ENCODE measurements around the gene EPN3. TPM values are rescaled to one million over a fixed set of nuclear protein-coding genes. Genes with fewer than 3 reads are reported as not detected.
A peak's percentile ranks its signal among the peaks of the same experiment; 100 is the strongest.

Gene EPN3
- total and polyA plus RNA-seq, 2 experiments from 2014 or later: 2.7 to 11.5 TPM

GRCh38 chr17:50558091-50558490 is 25.6 kb downstream of the EPN3 start:
- Histone ChIP-seq H3K79me2 (no peaks in the 10 kb centered on the region), H3K4me2 (no peak overlapping the region), H3K4me1 (ENCODE audit: insufficient read depth) (peaks cover 28% of the 10 kb centered on the region), H3K9me2 (replicated peaks; ENCODE audit: insufficient read depth) (no peaks in the 10 kb centered on the region), H2AFZ (no peak overlapping the region), H3K27ac (no peak overlapping the region), H3K4me3 (no peak overlapping the region), H4K20me1 (ENCODE audit: insufficient read depth, poor library complexity, severe bottlenecking) (no peaks in the 10 kb centered on the region), H3K27me3 (peaks cover 40% of the 10 kb centered on the region), H3K9me3 (ENCODE audit: low read depth) (no peaks in the 10 kb centered on the region), H3K36me3 (replicated peaks; ENCODE audit: insufficient read depth, low read depth) (no peaks in the 10 kb centered on the region)
- WGBS (ENCODE audit: low lambda C conversion rate, missing lambda C conversion rate): 77% methylated on average over 4 of the region's 4 CpGs
- DNase-seq (ENCODE audit: low spot score): no peak
- no peak for TF ChIP-seq EZH2phosphoT487 (IDR thresholded peaks at IDR 0.05; ENCODE audit: low read depth, severe bottlenecking, unreplicated experiment)
- no peak for TF ChIP-seq CTCF (IDR thresholded peaks at IDR 0.05; ENCODE audit: poor library complexity)
- no peak for TF ChIP-seq EZH2 (IDR thresholded peaks at IDR 0.05; ENCODE audit: borderline replicate concordance)

GRCh38 chr17:50558581-50558940 is 26.0 kb downstream of the EPN3 start:
- Histone ChIP-seq H4K20me1 (ENCODE audit: insufficient read depth, poor library complexity, severe bottlenecking) (no peaks in the 10 kb centered on the region), H3K27me3 (peaks cover 45% of the 10 kb centered on the region), H3K4me2 (peak overlapping the region; percentile 91), H3K27ac (no peak overlapping the region), H3K4me1 (ENCODE audit: insufficient read depth) (peaks cover 33% of the 10 kb centered on the region), H3K36me3 (replicated peaks; ENCODE audit: insufficient read depth, low read depth) (no peaks in the 10 kb centered on the region), H3K4me3 (no peak overlapping the region), H3K79me2 (no peaks in the 10 kb centered on the region), H3K9me2 (replicated peaks; ENCODE audit: insufficient read depth) (no peaks in the 10 kb centered on the region), H2AFZ (no peak overlapping the region), H3K9me3 (ENCODE audit: low read depth) (no peaks in the 10 kb centered on the region)
- WGBS (ENCODE audit: low lambda C conversion rate, missing lambda C conversion rate): 13% methylated on average over 18 of the region's 18 CpGs
- no peak for TF ChIP-seq EZH2phosphoT487 (IDR thresholded peaks at IDR 0.05; ENCODE audit: low read depth, severe bottlenecking, unreplicated experiment)
- TF ChIP-seq EZH2 (IDR thresholded peaks at IDR 0.05; ENCODE audit: borderline replicate concordance): no peak
- no peak for TF ChIP-seq CTCF (IDR thresholded peaks at IDR 0.05; ENCODE audit: poor library complexity)
- DNase-seq (ENCODE audit: low spot score): no peak

GRCh38 chr17:50558941-50559614 is 26.5 kb downstream of the EPN3 start:
- 2% methylated on average over 54 of the region's 55 CpGs for WGBS (ENCODE audit: low lambda C conversion rate, missing lambda C conversion rate)
- Histone ChIP-seq H3K4me1 (ENCODE audit: insufficient read depth) (peaks cover 38% of the 10 kb centered on the region), H3K4me3 (no peak overlapping the region), H2AFZ (no peak overlapping the region), H3K36me3 (replicated peaks; ENCODE audit: insufficient read depth, low read depth) (no peaks in the 10 kb centered on the region), H3K4me2 (peak overlapping the region; percentile 91), H3K9me3 (ENCODE audit: low read depth) (no peaks in the 10 kb centered on the region), H3K9me2 (replicated peaks; ENCODE audit: insufficient read depth) (no peaks in the 10 kb centered on the region), H4K20me1 (ENCODE audit: insufficient read depth, poor library complexity, severe bottlenecking) (no peaks in the 10 kb centered on the region), H3K27ac (no peak overlapping the region), H3K27me3 (peaks cover 50% of the 10 kb centered on the region), H3K79me2 (no peaks in the 10 kb centered on the region)
- peak; percentile 62 for DNase-seq (ENCODE audit: low spot score)
- TF ChIP-seq CTCF (IDR thresholded peaks at IDR 0.05; ENCODE audit: poor library complexity): no peak
- no peak for TF ChIP-seq EZH2 (IDR thresholded peaks at IDR 0.05; ENCODE audit: borderline replicate concordance)
- no peak for TF ChIP-seq EZH2phosphoT487 (IDR thresholded peaks at IDR 0.05; ENCODE audit: low read depth, severe bottlenecking, unreplicated experiment)
